GM18868 (cell line): ENCODE data around the gene FAM163B.
"Not testable (repeated sequence)": the region's sequence is repeated elsewhere in the genome, so short reads cannot be mapped to it uniquely, and the experiment has no call there.

Experiments used
- ATAC-seq: cut with Tn5 transposase; IDR thresholded peaks from one replicate; pipeline ENCODE4 v1.9.1; 2021; ENCODE audit warnings: mild to moderate bottlenecking, moderate library complexity; ENCODE audit not compliant: unreplicated experiment

Gene FAM163B

DNA sequence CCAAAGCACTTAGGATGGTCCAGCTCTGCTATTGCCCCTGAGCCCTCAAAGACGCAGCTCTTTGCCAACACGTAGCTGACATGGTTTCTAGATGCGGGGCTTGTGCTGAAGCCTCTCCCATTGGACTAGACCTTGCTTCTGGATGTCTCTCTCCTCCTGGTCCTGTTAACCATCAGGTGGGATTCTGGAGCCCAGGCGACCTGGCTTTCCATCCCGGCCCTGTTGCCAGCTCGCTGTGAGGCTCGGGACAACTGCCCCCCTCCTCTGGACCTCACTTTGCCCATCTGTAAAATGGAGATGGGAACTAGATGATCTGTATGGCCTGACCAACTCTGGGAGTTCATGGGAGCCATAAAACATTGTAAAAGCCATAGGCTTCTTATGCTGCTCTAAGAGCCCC, 31.0 kb upstream of the FAM163B start:
- no peak for ATAC-seq

DNA sequence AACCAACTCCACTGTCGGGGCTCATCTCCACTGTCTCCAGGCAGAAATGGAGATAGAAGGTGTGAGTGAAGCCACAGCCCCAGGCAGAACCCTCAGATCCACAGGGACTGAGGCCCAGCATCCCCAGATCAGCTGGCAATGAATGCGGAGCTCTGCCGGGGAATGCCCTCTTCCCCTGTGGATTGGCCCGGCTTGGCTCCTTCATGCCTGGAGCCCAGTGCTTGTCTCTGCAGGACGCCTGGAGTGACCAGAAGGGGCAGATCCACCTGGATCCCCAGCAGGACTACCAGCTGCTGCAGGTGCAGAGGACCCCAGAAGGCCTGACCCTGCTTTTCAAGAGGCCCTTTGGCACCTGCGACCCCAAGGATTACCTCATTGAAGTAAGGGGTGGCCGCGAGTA, 30.4 kb upstream of the FAM163B start:
- no peak for ATAC-seq

GRCh38 chr9:133638711-133639110, 29.5 kb upstream of the FAM163B start:
- no peak for ATAC-seq

DNA sequence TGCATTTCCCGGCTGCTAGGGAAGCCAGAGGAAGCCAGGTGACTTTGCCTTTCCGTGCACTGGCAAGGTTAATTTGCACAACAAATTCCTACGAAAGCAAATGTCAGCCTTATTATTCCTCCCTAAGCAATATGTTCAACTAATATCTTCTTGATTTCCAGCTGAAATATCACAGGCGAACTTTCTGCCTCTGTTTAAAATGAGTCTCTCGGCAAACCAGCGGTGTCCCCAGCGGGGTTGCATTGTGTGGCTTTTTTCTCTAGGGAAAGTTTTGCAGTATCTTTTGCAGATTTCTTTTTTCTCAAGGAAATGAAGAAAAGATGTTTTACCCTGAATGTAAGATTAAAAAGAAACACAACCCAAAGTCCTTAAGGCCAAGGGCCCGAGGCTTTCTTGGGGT, 28.9 kb upstream of the FAM163B start:
- no peak for ATAC-seq

DNA sequence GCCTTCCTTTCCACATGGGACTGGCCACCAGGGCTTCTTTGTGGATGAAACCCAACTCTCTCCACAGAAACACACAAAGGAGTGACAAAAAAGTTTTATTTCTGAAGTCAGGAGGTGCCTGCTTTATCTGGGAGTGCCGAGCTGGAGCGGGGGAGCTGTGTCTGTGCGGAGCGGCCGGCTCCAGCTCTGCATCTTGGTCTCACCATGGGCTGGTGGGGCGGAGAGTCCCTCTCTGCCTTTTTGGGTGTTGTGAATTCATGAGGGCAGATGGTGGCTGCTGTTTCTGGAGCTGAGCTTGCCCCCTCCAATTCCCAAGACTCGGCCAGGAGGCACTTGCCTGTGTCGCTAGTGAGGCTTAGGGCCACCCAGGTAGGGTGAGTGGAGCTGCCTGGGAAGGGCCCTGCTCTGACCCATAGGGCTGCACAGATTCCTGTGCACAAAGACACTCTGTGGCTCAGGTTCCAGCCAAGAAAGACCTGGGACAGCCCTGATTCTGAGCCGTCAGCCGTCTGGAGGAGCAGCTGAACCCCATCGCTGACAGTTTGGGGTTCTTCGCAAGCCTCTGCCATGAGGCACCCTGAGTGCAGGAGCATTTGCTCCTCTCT, 28.4 kb upstream of the FAM163B start:
- no peak for ATAC-seq

- ATAC-seq = no peak
Observed at GRCh38 chr9:133636902-133637301, 27.7 kb upstream of the FAM163B start.

DNA sequence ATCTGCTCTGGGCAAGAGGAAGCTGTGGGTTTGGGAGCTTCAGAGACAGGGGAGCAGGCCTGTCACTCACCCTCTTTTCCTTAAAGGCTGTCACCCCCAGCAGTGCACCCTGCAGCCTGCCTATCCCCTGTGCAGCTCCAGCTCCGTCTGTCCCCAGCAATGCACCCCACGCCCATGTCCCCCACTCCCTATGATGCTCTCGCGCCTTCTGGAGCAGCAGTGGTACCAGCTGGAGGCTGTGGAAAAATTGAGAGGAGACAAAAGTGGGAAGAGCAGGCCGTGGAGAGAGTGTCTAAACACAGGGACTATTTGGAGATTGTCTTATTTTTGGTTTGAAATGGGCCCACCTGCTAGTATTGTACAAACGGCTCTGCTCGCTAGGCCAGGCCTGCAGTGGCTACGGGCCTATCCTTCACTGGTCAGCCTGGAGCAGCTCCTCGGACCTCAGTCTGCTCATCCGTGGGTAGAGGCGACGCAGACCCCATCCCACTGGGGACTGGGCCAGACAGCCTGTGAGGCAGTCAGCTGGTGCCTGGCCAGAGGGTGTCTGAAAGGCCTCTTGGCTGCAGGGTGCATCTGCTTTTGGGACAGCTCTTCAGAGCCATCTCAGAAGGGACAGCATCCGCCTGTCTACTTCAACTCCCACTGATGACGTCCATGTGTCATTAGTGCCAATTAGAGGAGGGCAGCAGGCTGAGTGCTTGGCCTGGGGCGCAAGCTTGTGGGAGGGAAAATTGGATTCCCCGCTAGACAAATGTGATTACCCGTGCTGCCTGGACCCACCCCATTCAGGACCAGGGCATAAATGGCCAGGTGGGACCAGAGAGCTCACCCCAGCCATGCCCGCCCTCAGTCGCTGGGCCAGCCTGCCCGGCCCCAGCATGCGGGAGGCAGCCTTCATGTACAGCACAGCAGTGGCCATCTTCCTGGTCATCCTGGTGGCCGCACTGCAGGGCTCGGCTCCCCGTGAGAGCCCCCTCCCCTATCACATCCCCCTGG, 26.6 kb upstream of the FAM163B start, which contains the start of gene DBH:
DBH (plus strand) TSS at position 831 of the 999 bp plus-strand sequence; CDS start at position 840, 9 bp downstream.
- ATAC-seq = no peak

DNA sequence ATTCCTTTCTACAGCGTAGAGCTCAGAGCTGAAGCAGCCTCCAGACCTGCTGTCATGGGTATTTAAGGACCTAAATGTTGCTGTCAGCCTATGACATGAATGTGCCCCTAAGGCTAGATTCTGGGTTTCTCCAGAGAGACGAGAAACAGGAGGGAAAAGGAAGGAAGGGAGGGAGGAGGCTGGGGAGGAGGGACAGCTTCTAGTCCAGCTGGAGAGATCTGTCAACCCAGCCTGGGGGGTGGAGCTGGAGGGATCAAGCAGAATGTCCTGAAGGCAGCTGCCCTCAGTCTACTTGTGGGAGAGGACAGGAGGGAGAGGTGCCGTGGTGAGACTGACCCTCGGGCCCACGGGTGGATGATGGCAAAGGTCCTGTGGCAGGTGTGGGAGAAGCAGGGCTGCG, 25.9 kb upstream of the FAM163B start:
- no peak for ATAC-seq

- no peak for ATAC-seq
Observed at GRCh38 chr9:133634081-133634691, 25.0 kb upstream of the FAM163B start.

GRCh38 chr9:133633681-133634080, 24.5 kb upstream of the FAM163B start:
- no peak for ATAC-seq

- no peak for ATAC-seq
Observed at GRCh38 chr9:133632806-133633680, 23.9 kb upstream of the FAM163B start.

- no peak for ATAC-seq
Observed at GRCh38 chr9:133631111-133631510, 21.9 kb upstream of the FAM163B start.

- ATAC-seq = no peak
Observed at GRCh38 chr9:133629221-133630110, 20.3 kb upstream of the FAM163B start.

DNA sequence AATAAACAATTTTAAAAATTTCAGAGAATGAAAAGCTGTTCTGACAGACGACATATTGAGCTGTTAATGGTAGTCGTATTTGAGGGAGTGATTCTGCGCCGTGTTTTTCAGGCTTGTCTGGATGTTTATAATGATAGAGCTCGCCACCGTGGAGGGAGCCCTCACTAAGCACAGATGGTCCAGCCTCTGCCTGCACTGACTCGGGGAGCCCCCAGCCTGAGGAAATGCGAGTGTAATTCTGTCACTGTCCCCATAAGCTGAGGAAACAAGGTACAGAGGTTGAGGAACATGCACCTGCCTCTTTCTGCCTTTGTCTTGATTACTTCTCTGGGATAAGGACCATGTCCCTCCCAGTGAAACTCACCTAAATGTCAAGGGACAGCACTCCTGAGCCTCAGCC, 19.6 kb upstream of the FAM163B start:
- no peak for ATAC-seq

DNA sequence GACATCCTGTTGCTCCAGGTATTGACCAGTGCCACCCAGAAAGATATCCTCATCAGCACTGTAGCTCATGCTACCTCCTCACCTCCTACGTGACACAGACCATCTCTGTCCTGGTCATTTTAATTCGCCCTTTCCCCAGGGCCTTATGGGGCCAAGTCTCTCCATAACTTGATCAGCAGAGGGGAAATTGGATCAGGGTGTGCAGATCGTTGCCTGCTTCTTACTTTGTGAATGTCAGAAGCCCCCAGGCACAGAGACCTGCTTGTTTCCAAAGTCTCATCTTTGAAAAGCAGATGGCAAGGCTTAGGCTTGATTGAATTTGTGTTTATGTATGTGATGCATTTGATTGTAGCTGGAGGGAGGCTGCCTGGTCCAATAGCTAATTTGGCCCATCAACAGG, 18.2 kb upstream of the FAM163B start:
- ATAC-seq = no peak

DNA sequence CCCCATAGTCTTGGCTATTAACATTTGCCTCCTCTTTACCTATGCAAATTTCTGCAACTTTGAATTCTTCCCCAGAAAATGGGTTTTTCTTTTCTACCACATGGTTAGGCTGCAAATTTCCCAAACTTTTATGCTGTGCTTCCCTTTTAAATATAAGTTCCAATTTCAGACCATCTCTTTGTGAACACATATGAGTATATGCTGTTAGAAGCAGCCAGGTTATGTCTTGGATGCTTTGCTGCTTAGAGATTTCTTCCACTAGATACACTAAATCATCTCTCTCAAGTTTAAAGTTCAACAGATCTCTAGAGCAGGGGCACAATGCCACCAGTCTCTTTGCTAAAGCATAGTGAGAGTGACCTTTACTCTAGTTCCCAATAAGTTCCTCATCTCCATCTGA, 16.8 kb upstream of the FAM163B start:
- not testable (repeated sequence) for ATAC-seq

- no peak for ATAC-seq
Observed at GRCh38 chr9:133622555-133622954, 13.4 kb upstream of the FAM163B start.

DNA sequence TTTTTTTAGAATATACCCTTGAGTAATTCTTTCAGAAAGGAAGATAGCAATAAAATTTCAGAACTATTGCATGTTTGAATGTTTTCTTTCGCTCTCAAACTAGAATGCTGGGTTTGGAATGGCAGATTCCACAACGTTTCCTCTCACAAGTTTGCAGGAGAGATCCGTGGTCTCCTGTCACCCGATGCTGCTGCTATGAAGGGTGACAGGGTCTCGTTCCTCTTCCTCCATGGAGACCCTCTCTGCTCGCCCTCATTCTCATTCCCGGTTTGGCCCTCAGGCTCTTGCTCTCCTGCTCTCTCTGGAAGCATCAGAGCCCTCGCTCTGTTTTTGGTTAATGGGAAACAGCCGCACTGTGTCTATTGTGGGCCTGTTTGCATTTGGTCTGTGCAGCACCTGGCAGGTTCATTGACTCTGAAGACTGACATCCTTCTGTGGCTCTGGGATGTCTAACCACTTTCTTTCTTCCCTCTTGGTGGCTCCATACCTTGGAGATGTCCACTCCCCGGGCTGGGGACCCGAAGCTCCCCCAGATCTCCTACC, 12.6 kb upstream of the FAM163B start:
- no peak for ATAC-seq

DNA sequence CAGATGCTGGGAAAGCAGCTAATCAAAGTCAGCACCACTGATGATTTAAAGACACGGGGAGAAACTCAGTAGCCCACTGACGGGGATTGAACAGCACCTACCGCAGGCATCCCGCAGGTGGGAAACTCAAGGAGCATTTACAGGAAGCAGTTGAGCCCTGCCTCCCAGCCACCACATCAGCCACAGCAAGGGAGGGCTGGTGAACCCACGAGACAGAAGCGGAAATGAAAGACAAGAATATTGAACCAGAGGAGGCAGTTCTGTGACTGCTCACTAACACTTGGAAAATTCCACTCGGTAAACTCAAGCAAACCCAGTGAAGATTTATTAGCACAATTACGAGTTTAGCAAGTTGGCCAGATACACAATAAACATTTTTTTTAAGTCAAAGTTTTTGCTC, 10.6 kb upstream of the FAM163B start:
- ATAC-seq = no peak
